ENCODE data around the gene RBM14. TPM values are rescaled to one million over a fixed set of nuclear protein-coding genes. Genes with fewer than 3 reads are reported as not detected.
A peak's percentile ranks its signal among the peaks of the same experiment; 100 is the strongest.

The RBM14 gene
- total and polyA plus RNA-seq, 9 of the 15 experiments (the other 6 are each of a cell fraction or from before 2014, with no cell fraction given) = 5.5 to 131 (median 42.6) TPM

DNA sequence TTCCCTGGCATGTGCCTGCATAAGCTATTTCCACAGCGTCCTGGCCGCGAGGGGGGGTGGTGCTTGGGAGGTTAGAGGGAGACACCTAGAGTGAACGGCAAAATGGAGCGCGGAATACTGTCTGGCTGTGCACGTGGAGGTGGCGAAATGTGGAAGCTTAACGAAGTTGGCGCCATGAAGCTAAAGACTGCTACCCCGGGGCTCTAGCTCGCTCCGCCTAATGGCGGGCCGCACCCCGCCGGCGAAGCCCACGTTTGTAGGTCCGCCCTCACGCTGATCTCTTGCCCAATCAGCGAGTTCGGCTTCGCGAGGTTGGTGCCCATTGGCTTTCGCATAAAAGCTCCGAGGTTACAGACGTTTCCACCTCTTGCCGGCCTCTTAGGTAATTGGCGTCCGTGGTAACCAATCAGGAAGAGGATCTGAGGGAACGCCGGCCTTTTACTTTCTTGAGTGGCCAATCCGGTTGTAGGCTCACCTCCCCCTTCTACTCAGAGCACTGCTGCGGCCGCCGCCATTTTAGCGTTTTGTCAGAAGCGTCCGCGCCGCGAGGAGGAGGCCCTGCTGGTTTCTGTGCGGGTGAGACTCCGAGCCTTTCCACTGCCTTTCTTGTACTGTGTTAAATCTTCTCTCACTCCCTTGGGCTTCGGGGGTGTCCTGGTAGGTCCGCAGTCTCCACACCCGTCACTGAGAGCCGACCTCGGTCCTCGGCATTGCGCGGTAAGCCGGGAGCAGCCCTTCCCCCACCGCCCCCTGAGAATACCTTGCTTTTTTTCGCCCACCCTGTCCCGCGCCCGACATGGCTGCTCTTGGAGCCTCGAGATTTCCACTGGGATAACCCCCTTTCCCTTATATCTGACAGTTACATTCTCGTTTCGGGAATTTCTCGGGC, 22.0 kb downstream of the RBM14 start, which contains the start of gene RBM4 (continued):
- TF ChIP-seq, protein P1, sequence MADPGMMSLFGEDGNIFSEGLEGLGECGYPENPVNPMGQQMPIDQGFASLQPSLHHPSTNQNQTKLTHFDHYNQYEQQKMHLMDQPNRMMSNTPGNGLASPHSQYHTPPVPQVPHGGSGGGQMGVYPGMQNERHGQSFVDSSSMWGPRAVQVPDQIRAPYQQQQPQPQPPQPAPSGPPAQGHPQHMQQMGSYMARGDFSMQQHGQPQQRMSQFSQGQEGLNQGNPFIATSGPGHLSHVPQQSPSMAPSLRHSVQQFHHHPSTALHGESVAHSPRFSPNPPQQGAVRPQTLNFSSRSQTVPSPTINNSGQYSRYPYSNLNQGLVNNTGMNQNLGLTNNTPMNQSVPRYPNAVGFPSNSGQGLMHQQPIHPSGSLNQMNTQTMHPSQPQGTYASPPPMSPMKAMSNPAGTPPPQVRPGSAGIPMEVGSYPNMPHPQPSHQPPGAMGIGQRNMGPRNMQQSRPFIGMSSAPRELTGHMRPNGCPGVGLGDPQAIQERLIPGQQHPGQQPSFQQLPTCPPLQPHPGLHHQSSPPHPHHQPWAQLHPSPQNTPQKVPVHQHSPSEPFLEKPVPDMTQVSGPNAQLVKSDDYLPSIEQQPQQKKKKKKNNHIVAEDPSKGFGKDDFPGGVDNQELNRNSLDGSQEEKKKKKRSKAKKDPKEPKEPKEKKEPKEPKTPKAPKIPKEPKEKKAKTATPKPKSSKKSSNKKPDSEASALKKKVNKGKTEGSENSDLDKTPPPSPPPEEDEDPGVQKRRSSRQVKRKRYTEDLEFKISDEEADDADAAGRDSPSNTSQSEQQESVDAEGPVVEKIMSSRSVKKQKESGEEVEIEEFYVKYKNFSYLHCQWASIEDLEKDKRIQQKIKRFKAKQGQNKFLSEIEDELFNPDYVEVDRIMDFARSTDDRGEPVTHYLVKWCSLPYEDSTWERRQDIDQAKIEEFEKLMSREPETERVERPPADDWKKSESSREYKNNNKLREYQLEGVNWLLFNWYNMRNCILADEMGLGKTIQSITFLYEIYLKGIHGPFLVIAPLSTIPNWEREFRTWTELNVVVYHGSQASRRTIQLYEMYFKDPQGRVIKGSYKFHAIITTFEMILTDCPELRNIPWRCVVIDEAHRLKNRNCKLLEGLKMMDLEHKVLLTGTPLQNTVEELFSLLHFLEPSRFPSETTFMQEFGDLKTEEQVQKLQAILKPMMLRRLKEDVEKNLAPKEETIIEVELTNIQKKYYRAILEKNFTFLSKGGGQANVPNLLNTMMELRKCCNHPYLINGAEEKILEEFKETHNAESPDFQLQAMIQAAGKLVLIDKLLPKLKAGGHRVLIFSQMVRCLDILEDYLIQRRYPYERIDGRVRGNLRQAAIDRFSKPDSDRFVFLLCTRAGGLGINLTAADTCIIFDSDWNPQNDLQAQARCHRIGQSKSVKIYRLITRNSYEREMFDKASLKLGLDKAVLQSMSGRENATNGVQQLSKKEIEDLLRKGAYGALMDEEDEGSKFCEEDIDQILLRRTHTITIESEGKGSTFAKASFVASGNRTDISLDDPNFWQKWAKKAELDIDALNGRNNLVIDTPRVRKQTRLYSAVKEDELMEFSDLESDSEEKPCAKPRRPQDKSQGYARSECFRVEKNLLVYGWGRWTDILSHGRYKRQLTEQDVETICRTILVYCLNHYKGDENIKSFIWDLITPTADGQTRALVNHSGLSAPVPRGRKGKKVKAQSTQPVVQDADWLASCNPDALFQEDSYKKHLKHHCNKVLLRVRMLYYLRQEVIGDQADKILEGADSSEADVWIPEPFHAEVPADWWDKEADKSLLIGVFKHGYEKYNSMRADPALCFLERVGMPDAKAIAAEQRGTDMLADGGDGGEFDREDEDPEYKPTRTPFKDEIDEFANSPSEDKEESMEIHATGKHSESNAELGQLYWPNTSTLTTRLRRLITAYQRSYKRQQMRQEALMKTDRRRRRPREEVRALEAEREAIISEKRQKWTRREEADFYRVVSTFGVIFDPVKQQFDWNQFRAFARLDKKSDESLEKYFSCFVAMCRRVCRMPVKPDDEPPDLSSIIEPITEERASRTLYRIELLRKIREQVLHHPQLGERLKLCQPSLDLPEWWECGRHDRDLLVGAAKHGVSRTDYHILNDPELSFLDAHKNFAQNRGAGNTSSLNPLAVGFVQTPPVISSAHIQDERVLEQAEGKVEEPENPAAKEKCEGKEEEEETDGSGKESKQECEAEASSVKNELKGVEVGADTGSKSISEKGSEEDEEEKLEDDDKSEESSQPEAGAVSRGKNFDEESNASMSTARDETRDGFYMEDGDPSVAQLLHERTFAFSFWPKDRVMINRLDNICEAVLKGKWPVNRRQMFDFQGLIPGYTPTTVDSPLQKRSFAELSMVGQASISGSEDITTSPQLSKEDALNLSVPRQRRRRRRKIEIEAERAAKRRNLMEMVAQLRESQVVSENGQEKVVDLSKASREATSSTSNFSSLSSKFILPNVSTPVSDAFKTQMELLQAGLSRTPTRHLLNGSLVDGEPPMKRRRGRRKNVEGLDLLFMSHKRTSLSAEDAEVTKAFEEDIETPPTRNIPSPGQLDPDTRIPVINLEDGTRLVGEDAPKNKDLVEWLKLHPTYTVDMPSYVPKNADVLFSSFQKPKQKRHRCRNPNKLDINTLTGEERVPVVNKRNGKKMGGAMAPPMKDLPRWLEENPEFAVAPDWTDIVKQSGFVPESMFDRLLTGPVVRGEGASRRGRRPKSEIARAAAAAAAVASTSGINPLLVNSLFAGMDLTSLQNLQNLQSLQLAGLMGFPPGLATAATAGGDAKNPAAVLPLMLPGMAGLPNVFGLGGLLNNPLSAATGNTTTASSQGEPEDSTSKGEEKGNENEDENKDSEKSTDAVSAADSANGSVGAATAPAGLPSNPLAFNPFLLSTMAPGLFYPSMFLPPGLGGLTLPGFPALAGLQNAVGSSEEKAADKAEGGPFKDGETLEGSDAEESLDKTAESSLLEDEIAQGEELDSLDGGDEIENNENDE (IDR thresholded peaks at IDR 0.05; ENCODE audit: low read depth, low read length) = peak; percentile 5
- no peak for TF ChIP-seq NFE2L1 (tag; IDR thresholded peaks at IDR 0.05; ENCODE audit: borderline replicate concordance, low read depth)
- TF ChIP-seq PHTF2 (CRISPR knock-in tag; IDR thresholded peaks at IDR 0.05) = no peak
- TF ChIP-seq C11orf30 (IDR thresholded peaks at IDR 0.05; ENCODE audit: low read depth) = peak; percentile 46; the same call in 1 of the 2 replicates
- no peak for TF ChIP-seq NFATC3 (IDR thresholded peaks at IDR 0.05)
- TF ChIP-seq ZNF655 (CRISPR knock-in tag; IDR thresholded peaks at IDR 0.05) = no peak
- no peak for TF ChIP-seq ZNF282 (CRISPR knock-in tag; IDR thresholded peaks at IDR 0.05)
- TF ChIP-seq EP400 (IDR thresholded peaks at IDR 0.05) = peak; percentile 96
- peak in 1 of 2 experiments; percentile 65; a peak in 1 of 4 replicates for TF ChIP-seq SIN3A (IDR thresholded peaks at IDR 0.05; ENCODE audit: borderline replicate concordance in 2 of 2, control insufficient read depth in 1 of 2, low read depth in 2 of 2, low read length in 2 of 2)
- no peak; the same call in 1 of the 2 replicates for TF ChIP-seq ZNF766 (CRISPR knock-in tag; conservative IDR thresholded peaks at IDR 0.05)
- TF ChIP-seq NR2C1 (IDR thresholded peaks at IDR 0.05) = no peak
- 0 out of 2 replicates have a peak, but pooled peaks have one; percentile 15 for TF ChIP-seq NR2C1 (tag; IDR thresholded peaks at IDR 0.05)
- TF ChIP-seq ZNF551 (CRISPR knock-in tag; IDR thresholded peaks at IDR 0.05) = peak; percentile 36; the same call in 1 of the 2 replicates
- no peak for TF ChIP-seq SIX5 (IDR thresholded peaks at IDR 0.05; ENCODE audit: borderline replicate concordance in 1 of 2, insufficient read depth in 1 of 2, low read depth in 1 of 2, low read length in 2 of 2)

All from K562 (cell line).